OCI-M1 (cell line): ENCODE results near the gene CCNI.
A peak's percentile ranks its signal among the peaks of the same experiment; 100 is the strongest.
"Not testable (repeated sequence)": the region's sequence is repeated elsewhere in the genome, so short reads cannot be mapped to it uniquely, and the experiment has no call there.

ENCODE experiments used
- DNase-seq: peaks from one replicate; lab custom pipeline; 2025; lab: John Stamatoyannopoulos, UW

Gene CCNI

GRCh38 chr4:77075869-77076799 is at the start of gene CCNI:
Gene CCNI (minus strand): TSS chr4:77075989. CDS start chr4:77066362, 9,627 bp downstream.
- peak; percentile 98 for DNase-seq

- DNase-seq, result no peak
Measured at GRCh38 chr4:77124576-77124975, 48.8 kb upstream of the CCNI start.

GRCh38 chr4:77123411-77123810 is 47.6 kb upstream of the CCNI start:
- DNase-seq, result no peak

GRCh38 chr4:77122656-77123055 is 46.9 kb upstream of the CCNI start:
- no peak for DNase-seq

GRCh38 chr4:77121736-77122240 is 46.0 kb upstream of the CCNI start:
- DNase-seq, result no peak

- DNase-seq, result no peak
Measured at GRCh38 chr4:77120886-77121508, 45.2 kb upstream of the CCNI start.

GRCh38 chr4:77117721-77118120 is 41.9 kb upstream of the CCNI start:
- DNase-seq, result no peak

GRCh38 chr4:77113069-77113468 is 37.3 kb upstream of the CCNI start:
- DNase-seq, result no peak

- no peak for DNase-seq
Measured at GRCh38 chr4:77110730-77111129, 34.9 kb upstream of the CCNI start.

- DNase-seq, result peak; percentile 49
Measured at GRCh38 chr4:77104791-77105540, 29.2 kb upstream of the CCNI start.

GRCh38 chr4:77104388-77104787 is 28.6 kb upstream of the CCNI start:
- DNase-seq, result no peak

- DNase-seq, result no peak
Measured at GRCh38 chr4:77100234-77100633, 24.4 kb upstream of the CCNI start.

GRCh38 chr4:77097611-77098010 is 21.8 kb upstream of the CCNI start:
- no peak for DNase-seq

GRCh38 chr4:77095101-77095821 is 19.5 kb upstream of the CCNI start:
- peak; percentile 85 for DNase-seq

- DNase-seq, result no peak
Measured at GRCh38 chr4:77094496-77094895, 18.7 kb upstream of the CCNI start.

GRCh38 chr4:77093401-77093800 is 17.6 kb upstream of the CCNI start:
- DNase-seq, result peak; percentile 48

GRCh38 chr4:77092975-77093374 is 17.2 kb upstream of the CCNI start:
- peak; percentile 95 for DNase-seq

- DNase-seq, result peak; percentile 8
Measured at GRCh38 chr4:77089866-77090265, 14.1 kb upstream of the CCNI start.

GRCh38 chr4:77087027-77087426 is 11.2 kb upstream of the CCNI start:
- not testable (repeated sequence) for DNase-seq

- DNase-seq, result peak; percentile 78
Measured at GRCh38 chr4:77084019-77084639, 8.3 kb upstream of the CCNI start.
